ENCODE results near the gene PLEKHH1.

DNA sequence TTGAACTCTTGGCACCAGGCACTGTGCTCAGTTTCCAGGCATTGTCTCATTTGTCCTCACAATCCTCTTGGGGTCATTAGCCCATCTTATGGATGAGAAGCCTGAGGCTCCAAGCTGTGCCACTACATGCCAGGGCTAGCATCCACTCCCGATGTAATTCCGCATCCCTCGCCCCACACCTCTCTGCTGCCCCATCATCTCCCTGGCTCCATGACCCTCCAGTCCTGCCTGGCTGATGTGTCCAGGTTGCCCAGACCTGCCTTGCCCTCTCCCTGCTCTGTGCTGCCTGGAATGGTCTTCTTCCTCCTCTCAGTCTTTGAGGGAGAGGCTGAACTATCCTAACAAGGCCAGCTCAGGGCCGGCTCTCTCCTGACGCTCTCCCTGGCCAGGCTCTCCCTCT lies 39.5 kb downstream of the PLEKHH1 start:
- TF ChIP-seq, protein P1, sequence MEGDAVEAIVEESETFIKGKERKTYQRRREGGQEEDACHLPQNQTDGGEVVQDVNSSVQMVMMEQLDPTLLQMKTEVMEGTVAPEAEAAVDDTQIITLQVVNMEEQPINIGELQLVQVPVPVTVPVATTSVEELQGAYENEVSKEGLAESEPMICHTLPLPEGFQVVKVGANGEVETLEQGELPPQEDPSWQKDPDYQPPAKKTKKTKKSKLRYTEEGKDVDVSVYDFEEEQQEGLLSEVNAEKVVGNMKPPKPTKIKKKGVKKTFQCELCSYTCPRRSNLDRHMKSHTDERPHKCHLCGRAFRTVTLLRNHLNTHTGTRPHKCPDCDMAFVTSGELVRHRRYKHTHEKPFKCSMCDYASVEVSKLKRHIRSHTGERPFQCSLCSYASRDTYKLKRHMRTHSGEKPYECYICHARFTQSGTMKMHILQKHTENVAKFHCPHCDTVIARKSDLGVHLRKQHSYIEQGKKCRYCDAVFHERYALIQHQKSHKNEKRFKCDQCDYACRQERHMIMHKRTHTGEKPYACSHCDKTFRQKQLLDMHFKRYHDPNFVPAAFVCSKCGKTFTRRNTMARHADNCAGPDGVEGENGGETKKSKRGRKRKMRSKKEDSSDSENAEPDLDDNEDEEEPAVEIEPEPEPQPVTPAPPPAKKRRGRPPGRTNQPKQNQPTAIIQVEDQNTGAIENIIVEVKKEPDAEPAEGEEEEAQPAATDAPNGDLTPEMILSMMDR (IDR thresholded peaks at IDR 0.05): no peak
- no peak for TF ChIP-seq ZFX (IDR thresholded peaks at IDR 0.05; ENCODE audit: borderline replicate concordance)
